Measurements from ENCODE around the gene UBA7.

DNA sequence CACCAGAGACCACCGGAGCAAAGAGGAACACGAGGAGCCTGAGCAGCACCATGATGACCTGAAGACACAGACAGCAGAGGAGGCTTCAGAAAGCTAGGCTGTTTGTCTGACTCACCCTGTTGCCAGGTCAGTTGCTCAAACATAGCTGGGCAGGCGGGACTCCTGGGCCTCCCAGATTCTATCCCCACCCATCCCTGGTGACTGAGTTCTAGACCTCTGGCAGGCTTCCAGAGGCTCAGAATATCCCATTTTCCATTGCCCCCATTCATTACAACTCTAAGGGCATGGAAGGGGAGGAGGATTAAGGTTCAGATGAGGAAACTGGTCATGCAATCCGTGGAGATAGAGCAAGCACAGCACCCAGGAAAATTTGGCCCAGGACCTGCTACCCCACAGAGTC, 14.0 kb downstream of the UBA7 start, which contains the start of gene CDHR4:
- TF ChIP-seq, protein P1, sequence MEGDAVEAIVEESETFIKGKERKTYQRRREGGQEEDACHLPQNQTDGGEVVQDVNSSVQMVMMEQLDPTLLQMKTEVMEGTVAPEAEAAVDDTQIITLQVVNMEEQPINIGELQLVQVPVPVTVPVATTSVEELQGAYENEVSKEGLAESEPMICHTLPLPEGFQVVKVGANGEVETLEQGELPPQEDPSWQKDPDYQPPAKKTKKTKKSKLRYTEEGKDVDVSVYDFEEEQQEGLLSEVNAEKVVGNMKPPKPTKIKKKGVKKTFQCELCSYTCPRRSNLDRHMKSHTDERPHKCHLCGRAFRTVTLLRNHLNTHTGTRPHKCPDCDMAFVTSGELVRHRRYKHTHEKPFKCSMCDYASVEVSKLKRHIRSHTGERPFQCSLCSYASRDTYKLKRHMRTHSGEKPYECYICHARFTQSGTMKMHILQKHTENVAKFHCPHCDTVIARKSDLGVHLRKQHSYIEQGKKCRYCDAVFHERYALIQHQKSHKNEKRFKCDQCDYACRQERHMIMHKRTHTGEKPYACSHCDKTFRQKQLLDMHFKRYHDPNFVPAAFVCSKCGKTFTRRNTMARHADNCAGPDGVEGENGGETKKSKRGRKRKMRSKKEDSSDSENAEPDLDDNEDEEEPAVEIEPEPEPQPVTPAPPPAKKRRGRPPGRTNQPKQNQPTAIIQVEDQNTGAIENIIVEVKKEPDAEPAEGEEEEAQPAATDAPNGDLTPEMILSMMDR (IDR thresholded peaks at IDR 0.05; ENCODE audit: low read length) = no peak
- no peak for TF ChIP-seq EZH2 (IDR thresholded peaks at IDR 0.05; ENCODE audit: borderline replicate concordance, low read length)

Measured in OCI-LY1 (cell line).